ENCODE measurements around the gene NEMP1.
"Not testable (repeated sequence)": the region's sequence is repeated elsewhere in the genome, so short reads cannot be mapped to it uniquely, and the experiment has no call there.

NEMP1 gene

DNA sequence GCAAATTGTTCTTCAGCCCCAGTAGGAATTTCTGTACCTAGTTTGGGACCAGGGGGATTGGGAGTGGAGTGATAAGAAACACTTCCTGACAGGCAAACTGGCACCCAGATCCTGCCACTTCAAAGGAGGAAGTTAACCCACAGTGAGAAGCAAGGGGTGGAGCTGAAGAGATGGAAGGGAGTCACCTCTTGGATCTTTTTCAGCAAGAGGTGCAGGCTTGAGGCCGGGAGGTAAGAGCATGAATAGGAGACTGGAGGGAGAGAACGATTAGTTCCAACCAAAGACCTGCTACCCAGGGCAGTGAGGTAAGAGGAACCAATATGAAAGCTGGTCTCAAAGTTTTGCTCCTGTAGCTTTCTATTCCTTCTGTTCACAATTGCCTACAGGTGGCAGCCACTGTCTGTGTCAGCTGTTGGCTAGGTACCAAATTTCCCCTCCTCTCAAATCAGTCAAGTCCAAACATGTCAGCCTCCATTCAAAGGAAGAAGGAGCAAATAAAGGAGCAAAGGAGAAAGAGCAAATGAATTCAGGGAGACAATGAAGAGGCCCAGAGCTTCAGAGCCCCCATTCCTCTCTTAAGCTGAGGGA is 47.4 kb downstream of the NEMP1 start:
- DNase-seq (ENCODE audit: low read depth in 2 of 3, low spot score in 2 of 3) = no peak

DNA sequence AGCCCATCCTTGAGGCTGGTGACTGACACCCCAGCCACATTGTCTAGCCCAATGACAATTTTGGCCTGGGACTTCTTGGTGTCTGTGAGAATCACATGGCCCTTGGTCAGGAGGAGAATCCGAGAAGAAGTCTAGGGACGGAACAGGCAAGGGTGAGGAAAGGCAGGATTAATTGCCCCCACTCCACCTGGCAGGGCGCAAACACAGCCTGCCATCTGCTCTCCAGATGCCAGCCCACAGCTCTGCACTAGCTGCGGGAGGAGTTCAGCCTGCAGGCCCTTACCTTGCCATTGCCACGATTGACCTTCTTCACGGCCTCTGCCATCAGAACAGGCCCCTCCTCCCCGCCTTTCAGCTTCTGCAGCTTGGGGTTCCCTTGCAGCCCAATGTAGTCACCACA is 49.1 kb downstream of the NEMP1 start:
- no peak for DNase-seq (ENCODE audit: low read depth in 2 of 3, low spot score in 2 of 3)

DNA sequence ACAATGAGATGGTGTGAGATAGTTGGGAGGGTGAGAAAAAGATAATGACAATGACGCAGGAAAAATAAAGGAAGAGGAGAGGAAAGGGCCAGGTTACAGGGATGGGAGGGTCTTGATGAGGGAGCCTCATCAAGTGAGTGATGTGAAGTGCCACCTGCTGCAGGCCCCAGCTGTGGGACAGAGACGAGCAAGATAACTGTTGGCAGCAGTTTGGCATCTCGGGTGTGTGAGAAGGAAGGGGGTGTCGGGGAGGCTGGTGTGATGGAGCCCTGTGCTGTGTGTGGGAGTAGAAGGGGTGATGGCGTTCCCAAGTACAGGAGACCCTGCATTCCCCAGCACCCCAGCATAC is 50.8 kb downstream of the NEMP1 start:
- DNase-seq (ENCODE audit: low read depth in 2 of 3, low spot score in 2 of 3) = no peak

DNA sequence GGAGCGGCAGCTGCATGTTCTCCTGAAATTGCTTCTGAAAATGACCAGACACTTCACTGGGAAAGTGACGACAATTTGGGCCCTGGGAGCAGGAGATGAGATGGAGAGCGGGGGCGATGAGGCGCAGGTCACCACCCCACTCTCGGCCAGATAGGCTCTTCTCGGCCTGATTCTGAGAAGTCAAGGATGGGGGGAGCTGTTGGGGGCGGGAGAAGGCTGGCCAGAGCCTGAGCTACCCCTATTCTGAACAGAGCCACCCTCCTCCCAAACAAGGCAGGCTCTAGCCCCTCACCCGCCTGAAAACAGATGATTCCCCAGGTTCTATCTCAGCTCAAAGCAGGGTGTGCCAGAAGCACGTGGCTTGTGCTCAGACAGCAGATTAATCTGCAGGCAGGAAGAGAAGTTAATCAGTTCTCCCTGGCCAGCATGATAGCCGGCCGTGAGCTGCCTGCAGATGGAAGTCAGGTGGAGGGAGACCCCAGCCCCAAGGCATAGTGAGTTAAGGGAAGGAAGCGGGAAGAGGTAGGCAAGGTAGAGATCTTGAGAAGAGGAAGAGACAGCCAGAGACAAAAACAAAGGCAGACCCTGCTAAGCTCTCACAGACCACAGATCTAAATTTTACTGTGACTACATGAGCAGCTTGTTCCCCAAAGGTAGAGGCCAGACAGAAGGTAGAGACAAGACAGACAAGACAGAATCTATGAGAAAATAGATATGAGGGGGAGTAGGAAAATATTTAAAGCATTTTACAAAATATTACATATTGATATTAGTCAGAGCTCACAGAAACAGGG is 51.4 kb downstream of the NEMP1 start:
- no peak for DNase-seq (ENCODE audit: low read depth in 2 of 3, low spot score in 2 of 3)

DNA sequence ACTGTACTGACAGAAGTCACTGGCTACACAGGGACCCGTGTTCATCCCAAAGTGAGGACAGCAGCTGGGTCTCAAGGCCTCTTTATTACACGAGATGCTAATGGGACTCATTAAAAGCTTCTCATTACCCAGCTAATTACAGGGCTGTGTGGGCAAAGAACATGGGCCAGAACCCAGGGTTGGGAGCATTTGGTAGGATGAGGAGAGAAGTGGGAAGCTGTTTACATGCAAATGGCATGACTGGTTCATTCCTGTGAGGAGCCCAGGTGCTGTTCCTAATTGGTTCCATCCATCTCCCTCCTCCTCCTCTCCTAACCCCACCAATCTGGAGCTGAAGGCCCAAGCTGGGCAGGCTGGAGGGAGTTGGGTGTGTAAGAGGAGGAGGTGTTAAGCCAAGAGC is 53.4 kb downstream of the NEMP1 start:
- DNase-seq (ENCODE audit: low read depth in 2 of 3, low spot score in 2 of 3) = no peak

DNA sequence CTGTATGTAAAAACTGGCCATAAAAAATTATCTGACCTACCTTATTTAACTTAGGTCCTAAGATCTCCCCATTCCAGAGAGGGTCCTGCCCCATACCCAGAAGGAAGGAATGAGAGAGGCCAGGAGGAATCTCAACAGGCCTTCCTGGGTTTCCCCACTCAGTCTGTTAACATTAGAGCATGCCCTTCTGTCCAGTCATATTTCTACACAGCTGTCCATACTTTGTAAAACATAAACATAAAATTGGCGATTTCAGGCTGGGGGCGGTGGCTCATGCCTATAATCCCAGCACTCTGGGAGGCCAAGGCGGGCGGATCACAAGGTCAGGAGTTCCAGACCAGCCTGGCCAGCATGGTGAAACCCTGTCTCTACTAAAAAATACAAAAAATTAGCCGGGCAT is 56.3 kb downstream of the NEMP1 start:
- not testable (repeated sequence) for DNase-seq (ENCODE audit: low read depth in 2 of 3, low spot score in 2 of 3)

DNA sequence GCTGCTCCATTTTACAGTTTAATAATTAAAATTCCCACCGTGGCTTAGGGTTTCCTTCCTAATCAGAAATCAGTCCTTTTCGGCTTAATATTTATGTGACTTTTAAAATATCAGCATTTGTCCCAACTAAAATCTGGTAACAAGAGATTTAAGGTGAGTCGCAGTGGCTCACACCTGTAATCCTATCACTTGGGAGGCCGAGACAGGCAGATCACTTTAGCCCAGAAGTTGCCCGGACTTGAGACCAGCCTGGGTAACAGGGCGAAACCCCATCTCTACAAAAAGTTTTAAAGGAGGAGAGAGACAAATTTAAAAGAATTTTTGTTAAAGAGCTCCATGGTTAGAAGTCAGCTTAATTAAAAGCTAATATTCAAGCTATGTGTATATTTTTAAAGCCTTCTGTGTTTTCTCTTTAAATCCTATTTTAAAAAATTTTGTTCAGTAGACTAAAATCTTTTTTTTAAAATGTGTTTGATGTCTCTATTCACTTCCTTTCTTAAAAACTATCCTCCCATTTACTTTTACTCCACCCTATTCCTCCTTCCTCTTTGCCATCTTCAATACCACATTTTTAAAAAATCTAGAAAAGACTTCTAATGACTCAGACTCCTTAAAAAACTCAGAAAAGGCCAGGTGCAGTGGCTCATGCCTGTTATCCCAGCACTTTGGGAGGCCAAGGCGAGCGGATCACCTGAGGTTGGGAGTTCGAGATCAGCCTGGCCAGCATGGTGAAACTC is 58.4 kb downstream of the NEMP1 start:
- DNase-seq (ENCODE audit: low read depth in 2 of 3, low spot score in 2 of 3) = no peak

DNA sequence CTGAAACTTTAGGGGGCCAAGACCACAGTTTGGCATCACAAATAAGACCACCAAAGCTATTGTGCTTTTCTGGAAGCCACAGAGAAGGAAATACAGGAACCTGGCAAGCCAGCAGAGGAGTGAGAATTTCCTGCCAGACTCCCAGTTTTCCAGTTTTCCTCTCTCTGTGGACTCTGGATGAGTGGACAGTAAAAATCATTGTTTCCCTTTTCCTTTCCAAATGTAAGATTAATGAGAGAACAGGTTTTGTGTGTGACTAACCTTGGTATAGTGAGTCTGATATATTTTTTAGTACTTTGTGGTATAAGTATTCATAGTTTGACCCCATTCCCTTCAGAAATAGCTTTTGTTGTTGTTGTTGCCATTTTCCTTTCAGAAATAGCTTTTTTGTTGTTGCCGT is 59.7 kb downstream of the NEMP1 start:
- no peak for DNase-seq (ENCODE audit: low read depth in 2 of 3, low spot score in 2 of 3)

DNA sequence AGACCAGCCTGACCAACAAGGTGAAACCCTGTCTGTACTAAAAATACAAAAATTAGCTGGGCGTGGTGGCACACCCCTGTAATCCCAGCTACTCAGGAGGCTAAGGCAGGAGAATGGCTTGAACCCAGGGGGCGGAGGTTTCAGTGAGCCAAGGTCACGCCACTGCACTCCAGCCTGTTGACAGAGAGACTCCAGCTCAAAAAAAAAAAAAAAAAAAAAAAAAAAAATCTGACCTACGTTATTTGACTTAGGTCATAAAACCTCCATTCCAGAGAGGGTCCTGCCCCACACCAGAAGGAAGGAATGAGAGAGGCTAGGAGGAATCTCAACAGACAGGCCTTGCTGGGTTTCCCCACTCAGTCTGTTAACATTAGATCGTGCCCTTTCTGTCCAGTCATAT is 60.2 kb downstream of the NEMP1 start:
- DNase-seq (ENCODE audit: low read depth in 2 of 3, low spot score in 2 of 3) = not testable (repeated sequence)

DNA sequence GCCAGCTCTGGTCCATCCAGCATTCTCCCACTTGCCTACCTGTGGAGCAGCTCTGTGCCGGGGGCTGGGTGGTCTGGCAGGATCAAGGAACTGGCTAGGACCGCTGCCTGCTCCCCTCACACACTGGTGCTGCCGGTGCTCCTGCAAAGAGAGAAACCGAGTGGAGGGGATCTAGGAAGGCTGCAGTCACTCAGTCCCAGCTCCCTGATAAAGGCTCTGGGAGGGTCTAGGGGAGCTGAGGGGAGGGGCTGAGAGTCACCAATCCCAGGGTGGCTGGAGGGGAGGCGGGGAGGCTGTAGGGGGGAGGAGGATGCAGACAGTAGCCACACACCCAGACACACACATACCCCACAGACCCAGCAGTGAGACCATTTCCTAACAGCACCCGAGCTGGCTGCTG is 62.2 kb downstream of the NEMP1 start, which contains the start of gene TAC3:
Gene TAC3 (minus strand): TSS at position 182 of the 400 bp plus-strand sequence. CDS start 732 bp downstream, outside the sequence.
- DNase-seq (ENCODE audit: low read depth in 2 of 3, low spot score in 2 of 3) = no peak

DNA sequence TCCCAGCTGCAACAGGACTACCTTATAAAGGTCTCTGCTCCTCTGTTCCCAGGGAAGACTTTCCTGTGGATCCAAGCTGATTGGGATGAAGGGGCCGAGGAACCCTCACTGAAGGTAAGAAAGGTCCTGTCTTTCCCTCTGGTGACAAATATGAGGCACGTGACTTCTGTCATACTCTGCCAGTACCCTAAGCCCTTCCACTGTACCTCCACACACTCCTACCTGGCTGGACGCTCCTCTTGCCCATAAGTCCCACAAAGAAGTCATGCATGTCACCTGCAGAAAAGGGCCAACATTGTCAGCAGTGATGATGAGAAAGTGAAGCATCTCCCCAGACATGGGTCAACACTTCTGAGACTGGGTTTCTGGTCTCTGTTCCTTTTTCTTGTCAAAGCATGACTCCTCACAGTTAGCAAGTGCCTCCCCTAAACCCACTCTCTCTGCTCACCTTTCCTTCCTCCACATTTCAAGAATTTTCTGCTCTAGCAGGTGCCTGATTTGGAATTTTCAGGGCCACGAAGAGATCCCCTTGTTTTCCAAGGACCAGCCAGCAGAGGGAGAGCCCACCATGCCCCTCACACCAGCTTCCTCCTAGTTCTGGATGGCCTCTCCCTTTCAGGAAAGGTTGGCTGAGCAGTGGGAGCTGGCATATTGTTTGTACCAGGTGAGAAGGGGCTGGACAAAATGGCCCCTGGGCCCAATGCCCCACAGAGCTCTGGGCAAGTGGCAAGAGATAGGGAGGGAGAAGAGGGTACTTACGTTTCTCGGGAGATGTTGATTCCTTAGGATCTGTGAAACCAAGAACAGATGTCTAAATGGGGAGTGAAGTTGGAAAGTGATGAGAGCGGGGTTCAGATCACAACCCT is 65.8 kb downstream of the NEMP1 start:
- DNase-seq (ENCODE audit: low read depth in 2 of 3, low spot score in 2 of 3) = no peak

DNA sequence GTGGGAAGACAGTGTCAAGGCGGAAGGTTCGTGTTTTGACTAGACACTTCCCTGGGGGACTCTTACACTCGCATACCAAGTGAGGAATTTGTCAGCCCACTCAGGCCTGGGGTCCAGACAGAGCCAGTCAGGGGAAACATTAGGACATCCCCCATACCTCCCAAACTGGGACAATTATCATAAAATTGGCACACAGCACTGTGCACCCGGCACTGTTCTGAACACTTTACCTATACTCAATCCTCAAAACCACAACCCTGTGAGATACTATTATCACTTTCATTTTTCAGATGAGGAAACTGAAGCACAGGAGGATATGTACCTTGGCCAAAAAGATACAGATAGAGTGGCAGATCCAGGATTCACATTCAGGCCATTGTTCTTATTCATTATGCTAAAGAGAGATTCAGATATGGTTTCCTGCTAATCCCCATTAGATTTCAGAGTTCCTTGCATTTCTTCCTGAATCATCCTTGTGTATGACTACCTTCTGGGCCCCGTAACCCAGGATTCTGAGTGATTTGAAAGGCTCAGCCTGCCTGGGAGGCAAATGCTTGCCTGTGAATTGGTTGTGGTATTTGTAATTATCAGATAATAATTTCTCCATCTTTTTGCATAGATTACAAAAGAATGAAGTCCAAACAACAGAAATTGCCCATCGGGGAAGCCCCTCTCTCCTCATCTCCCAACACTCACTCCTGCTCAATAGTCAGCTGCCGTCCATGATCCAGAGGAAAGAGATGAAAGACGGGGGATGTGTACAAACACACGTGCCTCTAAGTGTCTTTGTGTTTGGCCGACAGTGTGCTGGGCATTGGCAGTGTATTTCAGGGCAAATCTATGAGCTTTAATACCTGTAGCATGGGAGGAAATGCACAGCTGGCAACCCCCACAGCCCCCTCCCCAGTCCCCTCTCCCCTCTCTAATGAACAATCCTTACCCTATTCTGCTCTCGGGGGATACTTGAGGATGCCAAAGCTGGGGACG is 66.9 kb downstream of the NEMP1 start:
- DNase-seq (ENCODE audit: low read depth in 2 of 3, low spot score in 2 of 3) = no peak

DNA sequence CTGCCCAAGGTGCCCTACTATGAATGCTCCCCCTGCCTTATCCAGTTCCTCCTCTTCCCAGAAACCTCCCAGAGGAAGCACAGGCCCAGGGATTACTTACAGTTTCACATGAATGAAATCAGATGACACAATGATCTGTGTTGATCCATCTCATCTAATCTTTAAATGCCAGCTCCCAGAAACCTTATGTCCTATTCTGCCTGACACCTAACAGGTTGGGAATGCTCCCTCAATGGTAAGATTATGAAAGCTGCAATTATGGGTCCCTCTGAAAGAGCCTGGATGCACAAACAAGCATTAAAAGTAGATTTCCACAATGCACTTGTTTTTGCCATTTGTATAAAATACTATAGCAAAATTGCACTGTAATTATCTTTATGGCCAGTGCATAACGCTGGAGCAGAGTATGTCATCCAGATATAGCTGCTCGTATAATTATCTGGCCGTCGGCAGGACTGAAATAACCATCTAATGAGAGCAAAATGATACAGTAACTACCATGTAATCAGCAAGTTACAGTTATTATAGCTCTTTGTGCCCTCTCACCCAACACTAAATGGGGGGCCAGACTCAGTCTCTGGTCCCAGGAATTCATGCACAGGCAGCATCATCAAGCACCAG is 67.9 kb downstream of the NEMP1 start:
- no peak for DNase-seq (ENCODE audit: low read depth in 2 of 3, low spot score in 2 of 3)

DNA sequence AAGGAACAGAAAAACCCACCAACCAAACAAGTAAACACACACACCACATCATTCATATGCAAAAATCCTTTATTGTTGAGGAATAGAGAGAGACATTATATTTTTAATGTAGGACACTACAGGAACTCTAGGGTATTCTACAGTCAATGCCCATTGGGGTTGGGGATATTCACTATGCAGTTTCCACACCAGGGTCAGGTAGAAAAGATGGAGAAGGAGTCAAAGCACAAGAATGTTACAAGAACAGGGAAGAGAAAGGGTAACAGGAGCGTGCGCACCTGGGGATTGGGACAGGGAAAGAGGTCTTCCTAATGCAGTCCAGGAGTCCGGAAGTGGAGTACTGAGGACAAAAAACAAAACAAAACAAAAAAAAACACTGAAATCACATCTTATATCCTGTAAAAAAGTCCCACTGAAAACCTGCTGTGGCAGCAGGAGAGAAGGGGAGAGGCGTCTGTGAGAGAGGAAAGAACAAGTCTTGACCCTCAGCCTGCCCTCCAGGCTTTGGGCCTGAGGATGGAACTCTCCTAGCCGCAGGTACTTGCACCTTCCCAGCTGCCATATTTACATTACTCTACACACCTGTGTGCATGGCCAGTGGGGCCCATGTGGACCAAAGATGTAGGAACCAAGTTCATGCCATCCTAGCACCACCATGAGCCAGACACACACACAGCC is 68.5 kb downstream of the NEMP1 start:
- no peak for DNase-seq (ENCODE audit: low read depth in 2 of 3, low spot score in 2 of 3)

DNA sequence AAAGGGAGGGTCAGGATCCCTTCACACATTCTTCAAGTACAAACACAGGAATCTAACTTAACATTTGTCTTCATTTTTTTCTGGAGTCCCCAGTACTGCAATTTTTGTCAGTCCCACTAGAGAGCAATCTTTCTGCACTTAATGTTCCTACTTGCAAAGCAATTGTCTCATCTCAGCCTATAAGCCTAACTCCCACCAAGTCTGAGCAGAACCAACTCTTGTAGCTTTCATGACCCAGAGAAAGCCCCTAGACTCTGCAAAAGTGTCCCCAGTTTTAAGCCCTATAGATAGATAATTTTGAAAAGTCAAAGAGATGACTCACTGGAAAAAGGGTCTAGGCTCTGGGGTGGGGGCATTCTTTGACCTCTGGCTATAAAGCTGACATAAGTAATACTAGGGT is 70.4 kb downstream of the NEMP1 start:
- no peak for DNase-seq (ENCODE audit: low read depth in 2 of 3, low spot score in 2 of 3)

DNA sequence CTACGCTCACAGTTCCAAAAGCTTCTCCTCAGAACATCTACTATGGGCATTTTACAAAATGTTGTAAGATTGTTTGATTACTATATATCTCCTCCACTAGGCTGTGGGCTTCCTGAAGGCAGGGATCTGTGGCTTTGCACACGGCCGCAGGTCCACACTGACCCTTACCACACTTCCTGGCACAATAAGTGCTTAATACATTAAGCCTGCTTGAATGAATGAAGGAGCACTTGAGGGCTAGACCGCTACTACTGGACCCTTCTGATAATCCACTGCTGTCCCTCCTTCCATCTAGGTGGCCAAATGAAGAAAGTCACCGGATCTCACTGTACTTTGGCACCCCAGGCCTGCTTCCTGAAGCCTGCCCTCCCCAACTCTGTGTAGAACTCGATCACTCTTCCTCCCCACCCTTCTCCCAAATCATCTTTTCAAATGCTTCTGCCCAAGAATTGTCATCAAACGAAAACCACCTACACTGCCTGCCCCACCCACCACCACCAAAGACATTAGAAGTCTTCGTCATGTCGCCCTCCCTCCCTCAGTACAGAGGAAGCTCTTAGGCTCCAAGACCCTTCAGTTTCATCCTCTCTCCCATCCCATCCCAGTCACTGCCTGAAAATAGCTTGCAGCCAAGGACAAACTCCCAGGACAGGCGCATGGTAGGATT is 71.6 kb downstream of the NEMP1 start:
- no peak for DNase-seq (ENCODE audit: low read depth in 2 of 3, low spot score in 2 of 3)

DNA sequence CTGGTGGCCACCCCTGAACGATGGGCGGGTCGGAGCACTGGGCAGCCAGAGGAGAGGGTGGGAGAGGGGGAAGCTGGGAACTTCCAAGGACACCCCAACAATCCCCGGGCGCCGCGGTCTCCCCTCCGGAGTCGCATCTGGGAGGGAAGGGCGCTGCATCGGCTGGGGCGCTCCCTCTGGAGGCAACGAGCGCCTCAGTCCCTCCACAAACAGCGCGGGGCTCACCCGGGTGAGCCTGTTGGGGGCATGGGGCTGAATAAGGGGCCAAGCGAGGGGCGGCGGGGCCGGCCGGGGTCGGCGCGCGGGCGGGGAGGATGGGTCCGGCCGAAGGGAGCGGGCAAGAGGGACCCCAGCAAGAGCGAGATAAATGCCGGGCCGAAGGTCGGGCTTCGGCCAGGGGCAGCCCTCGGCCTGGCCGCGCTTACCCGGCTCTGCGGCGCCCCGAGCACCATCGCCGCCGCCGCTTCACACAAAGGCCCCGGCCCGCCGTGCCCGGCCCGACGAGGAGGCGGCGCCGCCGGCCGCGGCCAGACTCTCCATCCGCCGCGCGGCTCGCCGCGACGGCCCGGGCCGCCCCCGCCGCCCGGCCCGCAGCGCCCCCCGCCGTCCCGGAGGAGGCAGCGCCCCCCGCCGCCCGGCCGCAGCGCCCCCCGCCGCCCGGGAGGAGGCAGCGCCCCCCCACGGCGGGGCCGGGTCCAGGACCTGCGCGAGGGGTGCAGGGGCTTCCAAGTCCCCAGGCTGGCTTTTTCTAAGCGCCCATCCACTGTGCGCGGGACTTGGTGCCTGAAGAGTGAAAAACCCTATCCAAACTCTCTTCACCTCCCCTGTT is 72.4 kb downstream of the NEMP1 start, which contains the start of gene ZBTB39:
Gene ZBTB39 (minus strand): TSS at position 567 of the 829 bp plus-strand sequence. CDS start 1,629 bp downstream, outside the sequence.
- DNase-seq (ENCODE audit: low read depth in 2 of 3, low spot score in 2 of 3) = peak in 2 of 3 experiments; percentile 57 to 64
